SK-N-SH treated with all-trans-retinoic acid at 6 μM for 48 hours (cell line): ENCODE data around the gene NPC1.

ENCODE experiments used
- GLIS3 ChIP-seq: fragments of 250-450 bp; sonication (Bioruptor Pico); IDR thresholded peaks from 2 replicates; pipeline ENCODE4 v1.5.0; 2020; ENCODE audit warnings: mild to moderate bottlenecking, moderate library complexity
- ZC3H10 ChIP-seq: fragments of 250-450 bp; sonication (Bioruptor Pico); IDR thresholded peaks from 2 replicates; pipeline ENCODE4 v1.5.1; 2021; ENCODE audit warnings: mild to moderate bottlenecking, moderate library complexity
- ZFP30 ChIP-seq: fragments of 450-650 bp; formaldehyde crosslinking; IDR thresholded peaks from 2 replicates; pipeline ENCODE4 v1.5.0; 2022; ENCODE audit warnings: mild to moderate bottlenecking, moderate library complexity
- ZNF8 ChIP-seq: fragments of 450-650 bp; formaldehyde crosslinking; IDR thresholded peaks from 2 replicates; pipeline ENCODE4 v1.5.0; 2020; ENCODE audit warnings: mild to moderate bottlenecking, moderate library complexity
- TF ChIP-seq, protein P1 (sequence below): fragments of 250-450 bp; sonication (Bioruptor Pico); IDR thresholded peaks from 2 replicates; pipeline ENCODE4 v1.5.1; 2021; ENCODE audit warnings: mild to moderate bottlenecking, moderate library complexity

- TF ChIP-seq ZC3H10 (CRISPR knock-in tag) = no peak
- TF ChIP-seq ZNF8 (CRISPR knock-in tag) = no peak
- TF ChIP-seq, protein P1, sequence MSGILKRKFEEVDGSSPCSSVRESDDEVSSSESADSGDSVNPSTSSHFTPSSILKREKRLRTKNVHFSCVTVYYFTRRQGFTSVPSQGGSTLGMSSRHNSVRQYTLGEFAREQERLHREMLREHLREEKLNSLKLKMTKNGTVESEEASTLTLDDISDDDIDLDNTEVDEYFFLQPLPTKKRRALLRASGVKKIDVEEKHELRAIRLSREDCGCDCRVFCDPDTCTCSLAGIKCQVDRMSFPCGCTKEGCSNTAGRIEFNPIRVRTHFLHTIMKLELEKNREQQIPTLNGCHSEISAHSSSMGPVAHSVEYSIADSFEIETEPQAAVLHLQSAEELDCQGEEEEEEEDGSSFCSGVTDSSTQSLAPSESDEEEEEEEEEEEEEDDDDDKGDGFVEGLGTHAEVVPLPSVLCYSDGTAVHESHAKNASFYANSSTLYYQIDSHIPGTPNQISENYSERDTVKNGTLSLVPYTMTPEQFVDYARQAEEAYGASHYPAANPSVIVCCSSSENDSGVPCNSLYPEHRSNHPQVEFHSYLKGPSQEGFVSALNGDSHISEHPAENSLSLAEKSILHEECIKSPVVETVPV (CRISPR knock-in tag) = no peak
- TF ChIP-seq ZFP30 (CRISPR knock-in tag) = no peak
- no peak for TF ChIP-seq GLIS3
Measured at GRCh38 chr18:23498117-23498516, 88.2 kb downstream of the NPC1 start.
